ENCODE measurements around the gene RICTOR.
A peak's percentile ranks its signal among the peaks of the same experiment; 100 is the strongest.

Gene RICTOR

GRCh38 chr5:39099831-39100230, 25.6 kb upstream of the RICTOR start:
- DNase-seq = no peak

- DNase-seq = no peak
Observed at GRCh38 chr5:39093352-39093751, 19.2 kb upstream of the RICTOR start.

- DNase-seq = no peak
Observed at GRCh38 chr5:39092581-39093351, 18.6 kb upstream of the RICTOR start.

GRCh38 chr5:39091940-39092580, 17.9 kb upstream of the RICTOR start:
- no peak for DNase-seq

DNA sequence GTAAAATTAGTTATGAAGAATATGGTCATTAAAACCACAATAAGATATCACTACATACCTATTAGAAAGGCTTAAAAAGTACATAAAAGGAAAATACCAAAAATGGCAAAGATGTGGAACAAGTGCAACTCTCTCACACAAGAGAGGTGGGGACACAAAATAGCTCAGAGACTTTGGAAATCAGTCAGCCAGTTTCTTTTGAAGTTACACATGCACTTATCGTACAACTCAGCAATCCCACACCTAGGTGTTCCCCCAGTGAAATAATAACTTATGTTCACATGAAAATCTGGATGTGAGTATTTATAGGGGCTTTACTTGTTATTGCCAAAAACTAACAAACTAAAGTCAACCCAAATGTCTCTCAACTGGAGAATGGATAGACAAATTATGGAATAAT, 9.8 kb upstream of the RICTOR start:
- DNase-seq = no peak

DNA sequence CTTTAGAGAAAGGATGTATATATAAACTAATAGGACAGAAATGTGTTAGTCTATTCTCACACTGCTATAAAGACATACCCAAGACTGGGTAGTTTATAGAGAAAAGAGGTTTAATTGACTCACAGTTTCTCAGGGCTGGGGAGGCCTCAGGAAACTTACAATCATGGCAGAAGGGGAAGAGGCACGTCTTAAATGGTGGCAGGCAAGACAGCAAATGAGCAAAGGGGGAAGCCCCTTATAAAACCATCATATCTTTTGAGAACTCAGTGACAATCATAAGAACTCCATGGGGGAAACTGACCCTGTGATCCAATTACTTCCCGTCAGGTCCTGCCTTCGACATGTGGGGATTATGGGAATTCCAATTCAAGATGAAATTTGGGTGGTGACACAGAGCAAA, 8.8 kb upstream of the RICTOR start:
- DNase-seq = no peak

GRCh38 chr5:39080597-39081204, 6.5 kb upstream of the RICTOR start:
- peak; percentile 50 for DNase-seq

DNA sequence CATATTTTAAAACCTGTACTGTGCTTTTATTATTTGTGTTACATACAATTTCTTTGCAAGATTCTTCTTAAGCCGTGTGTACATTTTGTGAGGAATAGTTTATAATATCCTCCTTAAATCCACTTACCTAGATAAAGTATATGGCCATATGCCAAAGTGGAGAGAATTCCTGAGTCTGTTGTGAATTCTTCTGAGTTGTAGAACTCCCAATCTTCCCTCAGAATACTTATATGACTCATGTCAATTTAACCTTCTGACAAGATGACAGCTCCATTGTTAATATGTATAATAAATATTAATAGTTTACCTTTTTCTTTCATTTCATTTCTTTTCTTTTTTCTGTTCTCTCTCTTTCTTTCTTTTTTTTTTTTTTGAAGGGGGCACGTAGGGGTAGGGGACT, 6.0 kb upstream of the RICTOR start:
- no peak for DNase-seq

DNA sequence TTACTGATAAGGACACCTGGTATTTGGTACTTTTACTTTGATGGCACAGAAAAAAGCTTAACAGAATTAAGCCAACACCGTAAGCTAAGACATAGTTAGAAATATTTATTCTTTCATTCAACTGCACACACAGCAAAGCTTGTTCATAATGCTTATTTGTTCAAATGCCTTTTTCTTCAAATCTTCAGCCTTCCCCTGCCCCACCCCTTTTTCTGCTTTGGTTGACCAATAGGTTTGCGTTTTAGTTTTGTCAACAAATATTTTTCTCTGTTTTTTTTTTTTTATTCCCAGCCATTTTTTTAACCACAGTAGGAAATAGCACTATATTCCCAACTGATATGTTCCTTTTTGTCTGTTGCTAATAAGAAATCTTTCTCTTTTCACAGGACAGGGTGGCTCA, 4.9 kb upstream of the RICTOR start:
- DNase-seq = no peak

- peak; percentile 94 for DNase-seq
Observed at GRCh38 chr5:39076757-39077728, 2.8 kb upstream of the RICTOR start.

GRCh38 chr5:39076101-39076756, 2.0 kb upstream of the RICTOR start:
- DNase-seq = no peak

DNA sequence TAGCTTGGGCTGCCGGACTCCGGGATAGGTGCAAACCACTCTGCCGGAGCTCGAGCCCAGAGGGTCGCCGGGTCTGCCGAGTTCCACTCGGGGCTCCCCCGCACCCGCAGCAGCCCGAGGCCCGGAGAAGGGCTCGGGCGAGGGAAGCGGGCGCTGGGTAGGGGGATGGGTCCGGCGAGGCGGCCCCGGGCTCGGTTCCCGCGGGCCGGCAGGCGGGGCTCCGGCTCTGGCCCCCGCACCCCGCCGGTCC, 507 bp downstream of the RICTOR start:
- DNase-seq = no peak

- peak; percentile 50 for DNase-seq
Observed at GRCh38 chr5:39072925-39073766, 1.1 kb downstream of the RICTOR start.

- DNase-seq = no peak
Observed at GRCh38 chr5:39068099-39068498, 6.1 kb downstream of the RICTOR start.

GRCh38 chr5:39064450-39064849, 9.7 kb downstream of the RICTOR start:
- DNase-seq = no peak

DNA sequence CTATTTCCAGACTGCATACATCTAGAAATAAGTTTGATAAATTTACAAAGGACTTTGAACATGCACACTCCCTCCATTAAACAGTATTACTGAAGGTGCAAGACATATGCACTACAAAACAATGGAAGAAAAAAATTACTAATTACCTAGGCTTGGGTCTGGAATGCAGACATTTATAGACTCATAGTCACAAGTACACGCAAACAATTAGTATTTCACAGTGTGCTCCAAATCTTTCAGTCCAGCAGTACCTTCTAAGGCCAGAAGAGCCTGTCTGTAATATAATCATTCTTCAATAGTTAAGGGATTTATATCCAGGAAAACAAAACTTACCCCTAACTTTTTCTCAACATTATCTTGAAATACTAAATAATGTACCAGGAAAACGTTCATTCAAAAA, 11.2 kb downstream of the RICTOR start:
- DNase-seq = no peak

DNA sequence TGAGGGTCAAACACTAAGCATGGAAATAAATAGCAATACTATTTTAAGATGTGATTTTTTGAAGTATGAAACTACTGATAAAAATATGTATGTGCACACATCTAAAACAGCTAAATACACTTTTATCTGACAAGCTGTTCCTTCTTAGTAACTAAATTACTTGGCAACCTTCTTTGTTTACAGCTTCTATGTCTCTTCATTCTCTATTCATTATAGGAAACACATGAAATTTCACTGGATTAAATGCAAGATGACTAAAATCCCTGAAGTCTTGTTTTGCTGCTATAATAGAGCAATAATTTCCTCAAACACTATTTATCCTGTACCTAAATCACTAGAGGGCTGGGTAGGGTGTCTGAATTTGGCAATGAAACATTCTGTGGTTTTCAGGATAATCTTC, 11.7 kb downstream of the RICTOR start:
- no peak for DNase-seq

GRCh38 chr5:39062104-39062503, 12.1 kb downstream of the RICTOR start:
- no peak for DNase-seq

GRCh38 chr5:39059064-39059463, 15.1 kb downstream of the RICTOR start:
- no peak for DNase-seq

GRCh38 chr5:39058178-39058921, 15.8 kb downstream of the RICTOR start:
- DNase-seq = no peak

DNA sequence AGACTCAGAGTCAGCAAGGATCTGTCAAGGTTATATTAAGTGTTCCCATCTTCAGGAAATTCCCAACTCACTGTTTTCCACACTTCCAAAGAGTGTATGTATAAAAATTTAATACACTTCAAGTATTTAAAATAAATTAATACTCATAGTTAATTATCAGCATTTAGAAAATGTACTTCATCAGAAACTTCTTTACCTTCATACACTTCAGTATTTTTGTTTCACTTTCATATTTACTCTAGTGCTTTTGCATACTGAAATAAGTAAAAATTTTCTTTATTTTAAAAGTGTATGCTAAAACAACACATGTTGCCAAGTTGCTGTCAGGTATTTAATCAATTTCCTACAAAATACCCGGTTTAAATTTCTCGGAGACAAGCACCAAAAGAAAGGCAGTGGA, 16.5 kb downstream of the RICTOR start:
- no peak for DNase-seq

All from MV-4-11 (cell line).